ENCODE measurements around the gene U2AF2.

The U2AF2 gene

DNA sequence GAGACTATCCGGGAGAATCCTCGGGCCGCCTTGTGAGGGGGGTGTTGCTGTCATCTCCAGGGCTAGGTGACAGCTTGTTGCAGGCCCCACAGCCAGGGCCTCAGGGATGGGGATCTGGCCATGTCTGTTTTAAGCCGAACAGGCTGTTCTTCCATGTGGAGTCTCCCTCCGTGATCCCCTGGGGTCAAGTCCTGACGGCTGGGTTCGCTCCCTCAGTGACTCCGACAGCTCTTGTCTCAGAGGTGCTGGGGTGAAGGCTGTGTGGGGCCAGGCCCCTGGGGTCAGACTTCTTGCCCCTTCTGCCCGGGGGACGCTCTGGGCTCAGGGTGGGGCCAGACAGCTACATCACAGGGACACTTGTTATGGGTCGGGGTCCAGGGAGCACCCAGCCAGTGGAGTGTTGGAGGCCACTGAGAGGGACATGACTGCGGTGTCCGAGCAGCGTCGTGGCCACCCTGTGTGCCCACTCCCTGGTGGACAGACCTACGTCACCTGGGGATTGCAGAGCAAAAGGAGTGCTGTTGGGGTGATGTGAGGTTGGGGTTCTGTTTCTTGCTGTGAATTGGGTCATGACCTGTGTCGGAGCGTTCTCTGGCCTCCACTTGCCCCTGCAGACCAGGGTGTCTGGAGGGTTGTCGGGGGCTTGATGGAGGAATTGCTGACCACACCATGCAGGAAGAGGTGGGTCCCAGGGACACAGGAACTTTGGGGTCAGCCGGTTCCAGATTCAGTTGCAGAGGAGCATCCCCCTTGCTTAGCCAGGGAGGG is 41.6 kb downstream of the U2AF2 start:
- H3K27me3 ChIP-seq (ENCODE audit: control insufficient read depth, insufficient read depth, low read length), result no peaks in the 10 kb centered on the region
- no peak overlapping the region for H3K9ac ChIP-seq (ENCODE audit: low read length)
- no peaks in the 10 kb centered on the region for H3K4me1 ChIP-seq (ENCODE audit: control insufficient read depth, insufficient read depth, low read length)
- H3K27ac ChIP-seq (ENCODE audit: low read depth, low read length), result no peak overlapping the region
- no peak overlapping the region for H3K4me3 ChIP-seq (ENCODE audit: low read length)
- H3K36me3 ChIP-seq (ENCODE audit: control insufficient read depth, insufficient read depth, low read length), result peaks cover 20% of the 10 kb centered on the region

DNA sequence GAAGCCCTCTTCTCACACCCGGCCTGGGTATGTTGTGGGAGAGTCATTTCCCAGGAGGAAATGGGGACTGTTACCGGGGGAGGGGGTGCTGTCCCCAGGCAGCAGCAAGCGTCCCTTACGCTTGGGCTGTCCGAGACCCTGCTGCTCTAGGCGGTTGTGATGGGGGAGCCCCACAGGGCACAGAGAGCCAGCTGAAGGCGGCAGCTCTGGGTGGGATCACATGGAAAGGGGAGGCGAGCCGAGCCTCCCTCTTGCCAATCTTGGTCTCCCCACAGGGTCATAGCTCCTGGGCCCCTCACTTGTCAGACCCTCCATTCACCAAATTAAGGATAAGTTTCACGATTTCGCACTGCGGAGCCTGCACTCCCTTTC is 42.2 kb downstream of the U2AF2 start:
- Histone ChIP-seq H3K4me3 (ENCODE audit: low read length) (no peak overlapping the region), H3K36me3 (ENCODE audit: control insufficient read depth, insufficient read depth, low read length) (peaks cover 20% of the 10 kb centered on the region), H3K27ac (ENCODE audit: low read depth, low read length) (no peak overlapping the region)

DNA sequence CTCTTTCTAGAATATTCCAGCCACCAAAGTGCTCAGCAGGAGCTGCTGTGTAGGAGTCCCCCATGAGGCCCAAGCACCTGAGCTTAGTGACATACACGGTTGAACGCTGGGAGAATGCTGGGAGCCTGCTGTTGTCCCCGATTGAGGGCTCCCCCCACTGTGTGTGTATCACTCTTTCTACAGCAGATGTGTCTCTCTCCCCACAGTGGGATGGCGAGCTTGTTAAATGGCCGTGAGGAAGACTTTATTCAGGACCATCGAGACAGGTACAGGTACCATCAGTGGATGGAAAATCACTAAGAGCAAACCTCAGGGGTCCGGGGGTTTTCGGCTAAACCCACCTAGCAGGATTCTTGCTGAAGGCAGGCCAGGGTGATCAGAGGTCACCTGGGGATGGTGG is 42.9 kb downstream of the U2AF2 start:
- no peak overlapping the region for H3K9ac ChIP-seq (ENCODE audit: low read length)
- no peak overlapping the region for H3K4me3 ChIP-seq (ENCODE audit: low read length)
- H3K27ac ChIP-seq (ENCODE audit: low read depth, low read length), result no peak overlapping the region
- H3K4me1 ChIP-seq (ENCODE audit: control insufficient read depth, insufficient read depth, low read length), result no peaks in the 10 kb centered on the region
- H3K36me3 ChIP-seq (ENCODE audit: control insufficient read depth, insufficient read depth, low read length), result peaks cover 17% of the 10 kb centered on the region
- H3K27me3 ChIP-seq (ENCODE audit: control insufficient read depth, insufficient read depth, low read length), result no peaks in the 10 kb centered on the region

More for the DNA sequence above, 42.2 kb downstream of the U2AF2 start:
- H3K27me3 ChIP-seq (ENCODE audit: control insufficient read depth, insufficient read depth, low read length), result no peaks in the 10 kb centered on the region
- no peak overlapping the region for H3K9ac ChIP-seq (ENCODE audit: low read length)
- no peaks in the 10 kb centered on the region for H3K4me1 ChIP-seq (ENCODE audit: control insufficient read depth, insufficient read depth, low read length)

DNA sequence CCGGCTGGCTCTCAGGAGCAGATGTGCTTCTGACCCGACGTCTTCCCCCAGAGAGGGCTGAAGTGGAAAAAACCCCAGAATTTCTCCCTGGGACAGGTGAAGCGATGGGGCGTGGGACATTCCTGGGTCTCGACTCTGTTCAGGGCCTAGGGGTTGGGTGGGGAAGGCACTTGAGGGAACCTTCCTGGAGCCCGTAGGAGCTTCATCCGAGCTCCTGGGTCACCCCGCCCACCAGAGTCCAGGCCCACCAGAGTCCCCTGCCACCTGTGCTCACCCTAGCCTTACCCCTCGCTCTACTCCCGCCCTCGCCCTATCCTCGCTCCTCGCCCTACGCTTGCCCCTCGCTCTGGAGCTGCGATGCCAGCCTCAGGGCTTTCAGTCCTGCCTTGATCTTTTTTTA is 43.4 kb downstream of the U2AF2 start:
- H3K27ac ChIP-seq (ENCODE audit: low read depth, low read length), result no peak overlapping the region
- no peak overlapping the region for H3K4me3 ChIP-seq (ENCODE audit: low read length)
- H3K4me1 ChIP-seq (ENCODE audit: control insufficient read depth, insufficient read depth, low read length), result no peaks in the 10 kb centered on the region
- H3K36me3 ChIP-seq (ENCODE audit: control insufficient read depth, insufficient read depth, low read length), result peaks cover 12% of the 10 kb centered on the region
- H3K9ac ChIP-seq (ENCODE audit: low read length), result no peak overlapping the region
- no peaks in the 10 kb centered on the region for H3K27me3 ChIP-seq (ENCODE audit: control insufficient read depth, insufficient read depth, low read length)

DNA sequence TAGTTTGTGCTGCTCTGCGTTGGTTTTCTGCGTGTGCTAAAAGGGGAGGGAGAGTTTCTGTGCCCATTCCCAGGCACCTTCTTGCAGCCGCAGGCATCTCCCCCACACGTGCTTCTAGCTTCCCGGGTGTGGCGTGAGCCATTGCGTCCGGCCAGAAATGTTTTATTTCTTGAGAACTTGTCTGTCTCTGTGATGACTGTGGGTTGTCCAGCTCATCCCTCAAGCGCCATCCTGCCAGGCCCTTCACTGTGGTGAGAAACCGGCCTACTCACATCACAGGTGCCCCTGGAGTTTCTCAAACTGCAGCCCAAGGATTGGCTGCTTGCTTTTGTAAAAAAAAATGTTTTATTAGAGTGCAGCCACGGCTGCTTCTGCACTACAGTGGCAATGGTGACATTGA is 44.4 kb downstream of the U2AF2 start:
- no peak overlapping the region for H3K4me3 ChIP-seq (ENCODE audit: low read length)
- H3K9ac ChIP-seq (ENCODE audit: low read length), result no peak overlapping the region
- no peak overlapping the region for H3K27ac ChIP-seq (ENCODE audit: low read depth, low read length)
- peaks cover 11% of the 10 kb centered on the region for H3K36me3 ChIP-seq (ENCODE audit: control insufficient read depth, insufficient read depth, low read length)
- H3K4me1 ChIP-seq (ENCODE audit: control insufficient read depth, insufficient read depth, low read length), result no peaks in the 10 kb centered on the region
- H3K27me3 ChIP-seq (ENCODE audit: control insufficient read depth, insufficient read depth, low read length), result no peaks in the 10 kb centered on the region

DNA sequence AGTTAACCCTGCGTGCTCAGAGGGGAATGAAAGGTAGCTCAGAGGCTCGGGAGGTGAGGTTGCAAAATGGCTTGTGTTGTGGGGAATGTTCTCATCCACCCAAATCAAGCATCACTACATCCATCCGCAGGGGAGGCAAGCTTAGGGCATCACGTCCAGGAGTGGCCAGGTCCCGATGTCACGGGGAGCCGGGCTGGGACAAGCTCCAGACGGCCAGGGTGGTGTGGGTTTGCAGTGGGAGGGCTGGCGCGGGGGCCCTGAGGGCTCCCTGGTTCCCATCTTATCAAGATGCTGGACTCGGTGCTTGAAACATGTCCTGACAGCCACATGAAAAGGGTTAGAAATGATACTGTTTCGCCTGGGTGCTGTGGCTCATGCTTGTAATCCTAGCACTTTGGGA is 46.0 kb downstream of the U2AF2 start:
- Histone ChIP-seq H3K9ac (ENCODE audit: low read length) (no peak overlapping the region), H3K4me1 (ENCODE audit: control insufficient read depth, insufficient read depth, low read length) (no peaks in the 10 kb centered on the region), H3K27me3 (ENCODE audit: control insufficient read depth, insufficient read depth, low read length) (no peaks in the 10 kb centered on the region), H3K36me3 (ENCODE audit: control insufficient read depth, insufficient read depth, low read length) (peaks cover 7% of the 10 kb centered on the region), H3K4me3 (ENCODE audit: low read length) (no peak overlapping the region), H3K27ac (ENCODE audit: low read depth, low read length) (no peak overlapping the region)

DNA sequence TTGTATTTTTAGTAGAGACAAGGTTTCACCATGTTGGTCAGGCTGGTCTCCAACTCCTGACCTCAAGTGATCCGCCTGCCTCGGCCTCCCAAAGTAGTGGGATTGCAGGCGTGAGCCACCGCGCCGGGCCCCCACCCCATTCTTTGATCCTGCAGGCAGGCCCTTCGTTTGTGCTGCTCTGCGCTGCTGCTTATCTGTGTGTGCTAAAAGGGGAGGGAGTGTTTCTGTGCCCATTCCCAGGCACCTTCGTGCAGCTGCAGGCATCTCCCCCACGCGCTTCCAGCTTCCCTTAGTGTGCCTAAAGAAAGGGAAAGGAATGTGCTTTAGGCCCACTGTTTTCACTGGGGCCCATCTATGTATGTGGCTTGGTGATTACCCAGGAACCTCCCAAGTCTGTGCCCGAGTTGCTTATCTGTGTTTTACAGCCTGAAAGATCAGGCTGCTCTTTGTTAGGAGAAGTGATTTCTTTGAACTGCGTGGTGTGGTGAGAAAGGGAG is 47.3 kb downstream of the U2AF2 start:
- Histone ChIP-seq H3K4me1 (ENCODE audit: control insufficient read depth, insufficient read depth, low read length) (no peaks in the 10 kb centered on the region), H3K27me3 (ENCODE audit: control insufficient read depth, insufficient read depth, low read length) (no peaks in the 10 kb centered on the region), H3K4me3 (ENCODE audit: low read length) (no peak overlapping the region), H3K9ac (ENCODE audit: low read length) (no peak overlapping the region), H3K36me3 (ENCODE audit: control insufficient read depth, insufficient read depth, low read length) (peaks cover 3% of the 10 kb centered on the region), H3K27ac (ENCODE audit: low read depth, low read length) (no peak overlapping the region)

DNA sequence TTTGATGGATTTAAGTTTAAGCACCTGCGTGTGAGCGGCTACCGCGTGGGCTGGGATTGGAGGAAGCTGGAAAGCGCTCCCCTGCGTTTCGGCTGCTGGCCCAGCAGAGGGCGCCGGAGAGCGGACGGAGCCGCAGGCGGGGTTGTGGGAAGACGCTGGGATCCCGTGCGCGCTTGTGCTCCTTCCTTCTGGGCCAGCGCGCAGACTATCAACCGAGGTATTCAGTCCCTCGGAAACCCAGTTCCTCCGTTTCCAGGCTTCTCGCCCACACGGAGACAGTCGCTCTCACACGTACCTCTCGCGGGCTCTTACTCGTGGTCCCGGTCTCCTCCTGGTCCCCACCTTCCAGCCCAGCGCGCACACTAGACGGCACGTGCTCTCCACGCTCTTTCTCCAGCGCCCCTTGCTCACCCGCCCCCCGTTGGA is 49.0 kb downstream of the U2AF2 start:
- H3K36me3 ChIP-seq (ENCODE audit: control insufficient read depth, insufficient read depth, low read length), result peaks cover 3% of the 10 kb centered on the region
- H3K27ac ChIP-seq (ENCODE audit: low read depth, low read length), result no peak overlapping the region
- H3K9ac ChIP-seq (ENCODE audit: low read length), result no peak overlapping the region
- no peaks in the 10 kb centered on the region for H3K4me1 ChIP-seq (ENCODE audit: control insufficient read depth, insufficient read depth, low read length)
- no peak overlapping the region for H3K4me3 ChIP-seq (ENCODE audit: low read length)
- no peaks in the 10 kb centered on the region for H3K27me3 ChIP-seq (ENCODE audit: control insufficient read depth, insufficient read depth, low read length)

DNA sequence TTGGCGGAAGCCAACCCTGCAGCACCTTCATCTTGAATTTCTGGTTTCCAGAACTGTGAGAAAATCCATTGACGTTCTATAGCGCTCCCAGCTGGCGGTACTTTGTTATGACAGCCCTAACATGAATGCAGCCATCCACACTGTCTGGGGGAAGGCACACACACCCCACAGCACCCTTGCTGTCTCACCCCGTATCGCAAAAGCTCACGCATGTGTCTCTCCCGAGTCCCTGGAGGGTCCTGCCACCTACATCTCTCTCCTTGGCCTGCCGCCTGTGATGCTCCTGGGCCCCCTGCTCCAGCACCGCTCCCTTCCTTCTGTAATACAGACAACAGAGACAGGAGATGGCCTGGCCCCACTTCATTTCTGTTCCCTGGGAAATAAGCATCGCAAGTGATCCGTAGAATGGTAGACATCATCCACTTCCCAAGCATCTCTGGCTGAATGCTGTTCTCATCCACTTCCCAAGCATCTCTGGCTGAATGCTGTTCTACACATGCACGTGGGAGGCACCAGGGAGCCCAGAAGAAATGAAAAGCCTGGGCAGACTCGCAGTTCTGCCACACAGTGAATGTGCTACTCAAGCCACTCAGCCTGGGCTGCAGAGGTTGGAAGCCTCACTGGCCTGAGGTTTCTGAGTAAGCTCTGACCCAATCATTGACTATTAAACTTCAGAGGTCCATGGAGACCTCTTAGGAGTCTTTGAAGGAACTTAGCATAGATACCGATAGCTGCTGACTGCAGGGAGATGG is 49.8 kb downstream of the U2AF2 start:
- H3K27ac ChIP-seq (ENCODE audit: low read depth, low read length), result no peak overlapping the region

DNA sequence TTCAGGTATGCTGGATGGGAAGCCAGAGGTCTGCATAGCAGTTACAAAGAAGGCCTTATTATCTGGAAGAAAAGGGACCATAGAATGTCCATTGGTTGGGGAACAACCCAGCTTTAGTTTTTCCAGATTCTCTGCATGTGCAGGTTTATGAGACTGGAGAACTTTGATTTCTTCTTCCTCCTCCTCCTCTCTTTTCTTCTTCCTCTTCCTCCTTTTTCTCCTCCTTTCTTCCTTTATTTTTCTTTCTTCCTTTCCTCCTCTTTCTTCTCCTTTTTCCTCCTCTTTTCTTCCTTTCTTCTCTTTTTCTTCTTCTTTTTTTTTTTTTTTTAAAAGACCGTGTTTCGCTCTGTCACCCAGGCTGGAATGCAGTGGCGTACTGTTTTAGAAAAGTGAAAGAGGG is 51.1 kb downstream of the U2AF2 start:
- H3K27me3 ChIP-seq (ENCODE audit: control insufficient read depth, insufficient read depth, low read length), result no peaks in the 10 kb centered on the region
- no peak overlapping the region for H3K4me3 ChIP-seq (ENCODE audit: low read length)
- H3K36me3 ChIP-seq (ENCODE audit: control insufficient read depth, insufficient read depth, low read length), result peaks cover 3% of the 10 kb centered on the region
- H3K9ac ChIP-seq (ENCODE audit: low read length), result no peak overlapping the region
- no peaks in the 10 kb centered on the region for H3K4me1 ChIP-seq (ENCODE audit: control insufficient read depth, insufficient read depth, low read length)
- H3K27ac ChIP-seq (ENCODE audit: low read depth, low read length), result no peak overlapping the region

More for the DNA sequence above, 49.8 kb downstream of the U2AF2 start:
- H3K36me3 ChIP-seq (ENCODE audit: control insufficient read depth, insufficient read depth, low read length), result peaks cover 3% of the 10 kb centered on the region
- no peaks in the 10 kb centered on the region for H3K4me1 ChIP-seq (ENCODE audit: control insufficient read depth, insufficient read depth, low read length)
- H3K27me3 ChIP-seq (ENCODE audit: control insufficient read depth, insufficient read depth, low read length), result no peaks in the 10 kb centered on the region
- no peak overlapping the region for H3K4me3 ChIP-seq (ENCODE audit: low read length)
- no peak overlapping the region for H3K9ac ChIP-seq (ENCODE audit: low read length)

DNA sequence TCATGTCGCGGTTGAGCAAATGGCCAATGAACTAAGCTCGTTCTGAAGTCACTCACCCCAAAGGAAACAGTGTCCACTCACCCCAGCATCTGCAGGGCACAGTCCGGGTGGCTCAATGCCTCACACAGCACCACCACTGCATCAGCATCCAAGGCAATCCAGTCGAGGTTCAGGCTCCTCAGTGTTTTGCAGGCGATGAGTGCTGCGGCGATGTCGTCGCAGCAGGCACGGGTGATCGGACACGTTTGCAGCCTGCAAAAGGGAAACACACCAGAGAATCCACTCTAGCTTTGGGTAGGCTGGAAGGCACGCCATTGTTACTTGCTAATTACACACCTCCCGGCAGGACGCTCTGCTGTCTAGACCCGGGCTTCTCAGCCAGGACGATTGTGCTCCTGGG is 56.9 kb downstream of the U2AF2 start:
- no peaks in the 10 kb centered on the region for H3K27me3 ChIP-seq (ENCODE audit: control insufficient read depth, insufficient read depth, low read length)
- no peaks in the 10 kb centered on the region for H3K36me3 ChIP-seq (ENCODE audit: control insufficient read depth, insufficient read depth, low read length)
- no peak overlapping the region for H3K4me3 ChIP-seq (ENCODE audit: low read length)
- H3K27ac ChIP-seq (ENCODE audit: low read depth, low read length), result no peak overlapping the region
- no peaks in the 10 kb centered on the region for H3K4me1 ChIP-seq (ENCODE audit: control insufficient read depth, insufficient read depth, low read length)
- no peak overlapping the region for H3K9ac ChIP-seq (ENCODE audit: low read length)

DNA sequence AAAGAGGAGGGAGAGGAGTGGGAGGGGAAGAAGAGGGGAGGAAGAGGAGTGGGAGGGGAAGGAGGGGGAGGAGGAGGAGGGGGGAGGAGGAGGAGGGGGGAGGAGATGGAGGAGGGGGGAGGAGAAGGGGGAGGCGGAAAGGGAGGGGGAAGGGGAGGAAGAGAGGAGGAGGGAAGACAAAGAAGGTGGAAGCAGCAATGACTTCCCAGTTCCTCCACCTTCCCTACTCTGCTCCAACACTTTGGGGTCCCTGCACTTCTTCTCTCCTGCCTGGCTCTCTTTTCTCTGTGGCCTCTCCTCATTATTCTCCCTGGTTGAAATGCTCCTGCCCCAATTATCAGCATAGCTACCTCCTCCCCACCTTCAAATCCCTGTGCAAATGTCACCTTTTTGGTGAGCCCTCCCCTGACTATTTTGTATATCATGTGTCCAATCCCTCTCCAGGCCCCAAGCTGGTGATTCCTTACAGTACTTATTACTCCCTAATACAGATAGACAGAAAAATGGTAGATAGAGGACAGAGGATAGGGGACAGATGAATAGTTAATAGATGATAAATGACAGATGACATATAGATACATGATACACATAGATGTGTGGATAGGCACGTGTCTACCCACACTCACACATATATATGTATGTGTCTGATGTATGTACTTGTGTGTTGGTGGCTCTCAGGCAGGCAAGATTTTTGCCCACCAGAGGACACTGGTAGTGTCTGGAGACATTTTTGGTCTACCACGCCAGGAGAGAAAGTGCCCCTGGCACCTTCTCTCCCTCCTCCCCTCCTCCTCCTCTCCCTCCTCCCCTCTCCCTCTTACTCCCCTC is 58.2 kb downstream of the U2AF2 start:
- H3K9ac ChIP-seq (ENCODE audit: low read length), result no peak overlapping the region
- no peaks in the 10 kb centered on the region for H3K27me3 ChIP-seq (ENCODE audit: control insufficient read depth, insufficient read depth, low read length)
- no peak overlapping the region for H3K27ac ChIP-seq (ENCODE audit: low read depth, low read length)
- H3K4me1 ChIP-seq (ENCODE audit: control insufficient read depth, insufficient read depth, low read length), result no peaks in the 10 kb centered on the region
- H3K4me3 ChIP-seq (ENCODE audit: low read length), result no peak overlapping the region
- no peaks in the 10 kb centered on the region for H3K36me3 ChIP-seq (ENCODE audit: control insufficient read depth, insufficient read depth, low read length)

Data from rectal smooth muscle tissue (tissue), 1 donor.